NT2/D1 (cell line): ENCODE results near the gene HNRNPUL1.
"Not testable (repeated sequence)": the region's sequence is repeated elsewhere in the genome, so short reads cannot be mapped to it uniquely, and the experiment has no call there.

Experiments used
- DNase-seq: peaks from one replicate; pipeline ENCODE4 v3.0.0-alpha.2; 2011; ENCODE audit warnings: low read depth, low spot score
- H3K27me3 ChIP-seq: 2 replicates; pipeline ENCODE4 v1.6.0; 2011; ENCODE audit warnings: mild to moderate bottlenecking; ENCODE audit not compliant: insufficient read length, insufficient read depth
- H3K36me3 ChIP-seq: 2 replicates; pipeline ENCODE4 v1.6.1; 2011; ENCODE audit warnings: mild to moderate bottlenecking, low read length, mixed read lengths; ENCODE audit not compliant: insufficient read depth, insufficient read length
- H3K4me1 ChIP-seq: 2 replicates; pipeline ENCODE4 v1.5.1; 2011; ENCODE audit not compliant: insufficient read depth, insufficient read length
- H3K4me3 ChIP-seq: 2 replicates; pipeline ENCODE4 v1.5.1; 2011; ENCODE audit warnings: low read depth; ENCODE audit not compliant: insufficient read length
- H3K9ac ChIP-seq: 2 replicates; pipeline ENCODE4 v1.6.0; 2011; ENCODE audit warnings: low read depth; ENCODE audit not compliant: insufficient read length
- H3K9me3 ChIP-seq: 2 replicates; pipeline ENCODE4 v1.5.1; 2011; ENCODE audit warnings: mild to moderate bottlenecking, low read length; ENCODE audit not compliant: insufficient read depth
- SUZ12 ChIP-seq: IDR thresholded peaks from 2 replicates; pipeline ENCODE4 v1.6.1; 2011; ENCODE audit not compliant: insufficient read length, insufficient read depth; ENCODE audit errors: extremely low read depth
- YY1 ChIP-seq: IDR thresholded peaks from 2 replicates; pipeline ENCODE4 v1.6.1; 2011; ENCODE audit not compliant: insufficient read length, insufficient read depth
- ZNF274 ChIP-seq: IDR thresholded peaks from 2 replicates; pipeline ENCODE4 v1.6.1; 2011; ENCODE audit warnings: mild to moderate bottlenecking, low read depth, low read length

HNRNPUL1 gene

GRCh38 chr19:41226874-41227390 lies 37.2 kb upstream of the HNRNPUL1 start:
- no peaks in the 10 kb centered on the region for H3K9me3 ChIP-seq
- peaks cover 64% of the 10 kb centered on the region for H3K36me3 ChIP-seq
- H3K9ac ChIP-seq, result peak overlapping the region; percentile 86
- H3K4me3 ChIP-seq, result peak overlapping the region; percentile 46
- TF ChIP-seq SUZ12, result no peak
- TF ChIP-seq ZNF274, result no peak
- peaks cover 15% of the 10 kb centered on the region for H3K4me1 ChIP-seq
- no peaks in the 10 kb centered on the region for H3K27me3 ChIP-seq
- DNase-seq, result no peak

GRCh38 chr19:41228486-41228885 lies 35.7 kb upstream of the HNRNPUL1 start:
- H3K36me3 ChIP-seq, result peaks cover 69% of the 10 kb centered on the region
- no peak overlapping the region for H3K9ac ChIP-seq
- peaks cover 15% of the 10 kb centered on the region for H3K4me1 ChIP-seq
- no peak overlapping the region for H3K4me3 ChIP-seq
- no peak for DNase-seq
- no peaks in the 10 kb centered on the region for H3K9me3 ChIP-seq
- TF ChIP-seq ZNF274 (no peak), YY1 (no peak), SUZ12 (no peak)
- no peaks in the 10 kb centered on the region for H3K27me3 ChIP-seq

- H3K4me3 ChIP-seq, DNase-seq, H3K27me3 ChIP-seq, H3K9me3 ChIP-seq, H3K9ac ChIP-seq: not testable (repeated sequence)
- Histone ChIP-seq H3K4me1 (peaks cover 11% of the 10 kb centered on the region), H3K36me3 (peaks cover 71% of the 10 kb centered on the region)
Observed at GRCh38 chr19:41229338-41229737, 34.8 kb upstream of the HNRNPUL1 start.

GRCh38 chr19:41230067-41230857 lies 33.9 kb upstream of the HNRNPUL1 start:
- H3K36me3 ChIP-seq, result peaks cover 70% of the 10 kb centered on the region
- no peak overlapping the region for H3K9ac ChIP-seq
- no peak overlapping the region for H3K4me3 ChIP-seq
- DNase-seq, result no peak
- no peaks in the 10 kb centered on the region for H3K9me3 ChIP-seq
- TF ChIP-seq ZNF274 (no peak), YY1 (no peak), SUZ12 (no peak)
- peaks cover 9% of the 10 kb centered on the region for H3K4me1 ChIP-seq
- no peaks in the 10 kb centered on the region for H3K27me3 ChIP-seq

GRCh38 chr19:41232686-41233085 lies 31.5 kb upstream of the HNRNPUL1 start:
- no peak for TF ChIP-seq YY1
- TF ChIP-seq SUZ12, result no peak
- no peak for TF ChIP-seq ZNF274
- Histone ChIP-seq H3K9me3 (no peaks in the 10 kb centered on the region), H3K4me3 (no peak overlapping the region), H3K4me1 (peaks cover 5% of the 10 kb centered on the region), H3K9ac (no peak overlapping the region), H3K27me3 (no peaks in the 10 kb centered on the region), H3K36me3 (peaks cover 72% of the 10 kb centered on the region)
- DNase-seq, result no peak

- Histone ChIP-seq H3K9ac (no peak overlapping the region), H3K36me3 (peaks cover 74% of the 10 kb centered on the region), H3K27me3 (no peaks in the 10 kb centered on the region), H3K9me3 (no peaks in the 10 kb centered on the region), H3K4me1 (peaks cover 5% of the 10 kb centered on the region), H3K4me3 (no peak overlapping the region)
- TF ChIP-seq SUZ12 (no peak), YY1 (no peak), ZNF274 (no peak)
- no peak for DNase-seq
Observed at GRCh38 chr19:41233748-41234240, 30.4 kb upstream of the HNRNPUL1 start.

GRCh38 chr19:41234512-41235168 lies 29.5 kb upstream of the HNRNPUL1 start:
- TF ChIP-seq SUZ12, result no peak
- no peak for TF ChIP-seq YY1
- no peak for TF ChIP-seq ZNF274
- Histone ChIP-seq H3K9ac (no peak overlapping the region), H3K27me3 (no peaks in the 10 kb centered on the region), H3K4me3 (no peak overlapping the region), H3K36me3 (peaks cover 79% of the 10 kb centered on the region), H3K9me3 (no peaks in the 10 kb centered on the region), H3K4me1 (peaks cover 5% of the 10 kb centered on the region)
- no peak for DNase-seq

- Histone ChIP-seq H3K9me3 (no peaks in the 10 kb centered on the region), H3K9ac (no peak overlapping the region), H3K27me3 (no peaks in the 10 kb centered on the region), H3K4me1 (peaks cover 4% of the 10 kb centered on the region), H3K4me3 (no peak overlapping the region), H3K36me3 (peaks cover 81% of the 10 kb centered on the region)
- no peak for TF ChIP-seq SUZ12
- no peak for TF ChIP-seq ZNF274
- no peak for DNase-seq
Observed at GRCh38 chr19:41235480-41235879, 28.7 kb upstream of the HNRNPUL1 start.
